GM04504 (cell line): ENCODE results near the gene PPIC.
"Not testable (repeated sequence)": the region's sequence is repeated elsewhere in the genome, so short reads cannot be mapped to it uniquely, and the experiment has no call there.

ENCODE experiments used
- DNase-seq: peaks from one replicate; pipeline ENCODE4 v3.0.0-alpha.2; 2012; ENCODE audit warnings: low read depth

The PPIC gene

GRCh38 chr5:123007754-123008153 is 28.8 kb downstream of the PPIC start:
- no peak for DNase-seq

DNA sequence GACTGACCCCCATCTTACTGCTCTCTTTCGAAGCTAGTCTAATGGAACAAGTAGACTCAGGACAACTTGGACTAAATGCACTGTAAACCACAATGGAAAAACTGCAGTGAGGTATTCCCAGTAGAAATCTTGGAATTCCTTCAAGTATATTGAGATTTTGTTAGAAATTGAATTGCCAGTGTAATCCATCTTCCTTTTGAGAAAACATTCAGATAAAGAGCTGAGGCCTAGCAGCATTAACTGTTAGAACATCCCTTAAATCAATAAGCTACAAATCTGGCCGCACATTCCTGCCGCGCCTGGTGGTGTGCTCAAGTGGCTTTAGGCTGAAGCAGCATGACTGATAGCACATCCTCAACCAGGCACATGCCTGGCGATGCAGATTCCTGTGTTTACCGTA is 29.3 kb downstream of the PPIC start:
- no peak for DNase-seq

GRCh38 chr5:123001808-123002207 is 34.7 kb downstream of the PPIC start:
- DNase-seq: no peak

DNA sequence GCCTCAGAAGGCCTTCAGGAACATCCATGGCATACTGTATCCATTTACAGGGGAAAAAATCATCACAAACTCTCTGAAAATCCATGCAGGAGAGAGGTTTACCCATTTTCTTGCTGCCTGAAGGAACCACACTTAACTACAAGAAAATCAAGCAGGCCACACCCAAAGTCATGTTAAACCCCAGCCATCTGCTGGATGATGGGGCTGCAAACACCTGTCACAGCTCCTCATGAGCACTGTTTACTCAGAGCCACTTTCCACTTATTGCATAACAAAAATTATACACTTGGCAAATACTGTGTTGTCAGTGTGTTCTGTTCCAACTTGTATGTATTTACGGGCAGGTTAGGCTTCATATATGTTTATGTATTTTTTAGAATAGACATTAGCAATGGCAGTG is 35.8 kb downstream of the PPIC start:
- no peak for DNase-seq

GRCh38 chr5:122999947-123000563 is 36.5 kb downstream of the PPIC start:
- DNase-seq: peak; percentile 16

- no peak for DNase-seq
Observed at GRCh38 chr5:122997294-122997693, 39.2 kb downstream of the PPIC start.

- no peak for DNase-seq
Observed at GRCh38 chr5:122996091-122996490, 40.4 kb downstream of the PPIC start.

DNA sequence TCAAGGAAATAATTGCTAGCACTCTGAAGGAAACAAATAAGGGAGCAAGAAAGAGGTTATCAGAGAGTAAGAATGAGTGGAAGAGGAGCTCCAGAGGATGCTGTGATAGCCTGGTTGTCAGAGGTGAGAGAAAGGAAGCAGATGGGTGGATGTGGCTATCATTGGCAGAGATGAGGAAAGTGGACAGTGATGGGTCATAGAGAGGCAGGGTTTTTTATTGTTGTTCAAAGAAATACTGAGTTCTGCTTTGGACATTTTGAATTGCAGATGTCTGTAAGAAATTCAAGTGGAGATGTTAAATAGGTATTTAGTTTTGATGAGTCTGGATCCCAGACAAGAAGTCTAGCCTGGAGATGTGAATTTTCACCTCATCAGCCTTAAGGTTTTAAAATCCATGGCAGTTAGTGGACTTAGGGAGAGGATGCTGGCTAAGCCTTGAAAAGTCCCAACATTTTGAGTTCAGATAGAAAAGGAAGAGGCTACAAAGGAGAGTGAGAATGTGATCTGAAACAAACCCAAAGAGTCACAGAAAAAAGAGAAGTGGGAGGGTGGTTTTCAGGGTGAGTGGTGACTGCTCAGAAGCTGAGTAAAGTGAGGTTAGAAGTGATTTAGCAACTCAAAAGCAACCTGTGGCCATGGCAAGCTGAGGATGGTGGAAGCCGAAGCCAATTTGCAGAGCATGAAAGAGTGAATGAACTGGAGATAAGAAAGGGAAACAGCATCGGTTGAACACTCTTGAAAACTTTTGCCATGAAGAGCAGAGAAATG is 50.4 kb downstream of the PPIC start:
- no peak for DNase-seq

DNA sequence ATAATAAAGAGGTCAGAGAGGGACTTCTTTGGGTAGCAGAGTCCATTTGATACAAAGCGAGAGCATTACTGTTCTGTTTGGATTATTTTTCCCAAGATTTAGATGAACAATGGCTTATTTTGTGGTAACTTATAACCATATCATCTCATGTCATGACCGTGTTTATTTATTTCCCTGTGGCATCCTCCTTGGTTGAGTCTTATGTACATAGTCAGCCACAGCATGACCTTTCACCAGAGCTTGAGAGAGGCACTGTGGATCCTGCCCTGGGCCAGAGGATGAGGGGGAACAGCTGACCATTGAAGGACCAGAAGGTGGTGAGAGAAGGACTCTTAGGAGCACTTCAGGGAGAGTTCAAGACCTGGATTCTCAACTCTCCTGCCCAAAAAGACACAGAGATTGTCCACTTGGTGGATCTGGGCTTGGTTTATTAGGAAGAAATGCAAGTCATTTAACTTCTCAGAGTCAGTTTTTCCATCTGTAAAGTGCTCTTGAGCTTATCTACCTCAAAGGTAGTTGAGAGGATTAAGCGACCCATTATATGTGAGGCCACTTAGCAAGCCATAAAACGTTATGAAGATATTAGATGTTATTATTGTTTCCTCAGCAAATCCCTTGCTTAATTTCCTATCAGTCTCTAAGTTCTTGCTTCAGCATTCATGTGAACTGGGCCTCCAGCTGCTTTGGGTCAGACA is 51.4 kb downstream of the PPIC start:
- DNase-seq: no peak

DNA sequence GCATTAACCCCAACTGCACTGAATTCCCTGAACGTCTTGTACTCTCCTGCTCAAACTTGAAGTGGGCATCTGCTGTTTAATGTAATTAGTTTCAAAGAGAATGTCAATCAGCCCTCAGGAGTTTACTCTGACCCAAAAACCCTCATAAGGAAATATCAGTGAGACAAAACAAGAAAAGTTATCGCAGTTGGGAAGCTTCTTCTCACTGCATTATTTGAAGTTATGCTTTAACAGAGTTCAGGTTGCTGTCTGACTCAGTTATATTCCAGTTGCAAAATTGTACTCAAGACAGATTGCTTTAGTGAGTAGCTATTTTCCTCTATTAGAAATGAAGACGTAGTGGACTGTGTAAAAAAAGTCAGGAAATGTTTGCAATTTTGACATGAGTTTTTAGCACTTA is 52.1 kb downstream of the PPIC start:
- DNase-seq: no peak

DNA sequence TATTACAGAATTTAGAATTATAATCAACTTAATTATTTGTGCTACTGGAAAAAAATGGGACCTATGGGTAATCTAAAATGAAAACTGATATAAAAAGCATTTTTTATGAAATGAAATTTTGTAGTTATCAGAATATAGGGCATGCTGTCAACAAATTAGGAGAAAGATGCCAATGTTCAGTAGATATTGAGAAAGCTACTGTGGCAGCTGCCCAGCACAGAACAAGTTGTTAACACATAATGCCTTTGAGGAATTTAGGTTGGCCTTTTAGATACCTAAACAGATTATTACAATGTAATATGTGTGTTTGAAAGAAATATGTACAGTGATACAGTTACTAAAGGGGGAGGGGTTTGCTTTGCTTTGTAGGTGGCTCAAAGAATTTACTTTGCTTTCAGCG is 54.1 kb downstream of the PPIC start:
- DNase-seq: no peak

- no peak for DNase-seq
Observed at GRCh38 chr5:122981846-122982245, 54.7 kb downstream of the PPIC start.

- DNase-seq: no peak
Observed at GRCh38 chr5:122978644-122979297, 57.8 kb downstream of the PPIC start.

DNA sequence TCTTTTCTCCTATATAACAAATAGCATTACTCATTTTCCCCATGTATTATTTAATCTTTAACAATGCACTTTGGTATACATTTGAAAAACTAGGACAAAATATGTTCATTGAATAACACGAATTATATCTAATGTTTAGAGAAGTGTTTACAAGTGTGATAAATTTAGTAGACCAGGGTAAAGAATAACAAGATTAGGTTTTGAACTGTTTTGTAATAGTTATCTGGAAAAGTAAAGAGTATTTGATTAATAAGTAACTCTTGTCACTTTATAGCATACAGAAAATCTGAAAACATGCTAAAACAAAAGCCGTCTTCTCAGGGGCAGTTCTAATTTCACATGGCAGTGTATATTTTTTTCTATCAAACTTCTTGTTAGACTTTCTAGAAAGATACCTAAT is 58.5 kb downstream of the PPIC start:
- no peak for DNase-seq

GRCh38 chr5:122977319-122977718 is 59.2 kb downstream of the PPIC start:
- DNase-seq: no peak

DNA sequence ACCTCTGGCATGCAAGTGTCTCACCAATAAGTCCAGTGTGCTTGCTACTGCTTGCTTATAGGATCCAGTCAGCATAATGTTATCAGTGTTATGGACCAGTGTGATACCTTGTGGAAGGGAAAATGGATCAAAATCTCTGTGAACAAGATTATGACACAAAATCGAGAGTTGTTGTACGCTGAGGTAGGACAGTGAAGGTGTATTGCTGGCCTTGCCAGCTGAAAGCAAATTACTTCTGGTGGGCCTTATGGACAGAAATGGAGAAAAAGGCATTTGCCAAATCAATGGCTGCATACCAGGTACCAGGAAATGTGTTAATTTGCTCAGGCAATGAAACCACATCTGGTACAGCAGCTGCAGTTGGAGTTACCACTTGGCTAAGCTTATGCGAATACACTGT is 62.3 kb downstream of the PPIC start:
- not testable (repeated sequence) for DNase-seq

- not testable (repeated sequence) for DNase-seq
Observed at GRCh38 chr5:122973759-122974158, 62.8 kb downstream of the PPIC start.
